Heart right ventricle (tissue), 16 donors: ENCODE results near the gene RHOV. TPM values are rescaled to one million over a fixed set of nuclear protein-coding genes. Genes with fewer than 3 reads are reported as not detected.

ENCODE experiments used
- ATAC-seq, 8 donors: fragments of 200-7000 bp; cut with Tn5 transposase; one replicate each; pipeline ENCODE4 v1.9.1; 2020; ENCODE audit warnings: mild to moderate bottlenecking in 8 of 8, moderate library complexity in 8 of 8, moderate number of reproducible peaks in 1 of 8
- DNase-seq, 2 donors: peaks; one replicate each; pipeline ENCODE4 v3.0.0-alpha.2; 2020
- H3K27ac ChIP-seq, 10 donors: fragments of 200-600 bp; sonication (generic) in 2 of 10; one replicate each; pipeline versions ENCODE4 v1.5.0 to v1.8.0; 2020 to 2022; ENCODE audit warnings: mild to moderate bottlenecking in 3 of 10
- H3K27me3 ChIP-seq, 7 donors: fragments of 200-600 bp; one replicate each; pipeline ENCODE4 v1.8.0; 2021 to 2022; ENCODE audit warnings: mild to moderate bottlenecking in 2 of 7
- H3K36me3 ChIP-seq, 9 donors: fragments of 200-600 bp; sonication (generic) in 1 of 9; one replicate each; pipeline versions ENCODE4 v1.5.0 to v1.8.0; 2020 to 2022; ENCODE audit warnings: mild to moderate bottlenecking in 2 of 9
- H3K4me1 ChIP-seq, 9 donors: fragments of 200-600 bp; sonication (generic) in 1 of 9; one replicate each; pipeline versions ENCODE4 v1.5.0 to v1.8.0; 2020 to 2022; ENCODE audit warnings: mild to moderate bottlenecking in 4 of 9
- H3K4me3 ChIP-seq, 10 donors: fragments of 200-600 bp; sonication (generic) in 2 of 10; one replicate each; pipeline versions ENCODE4 v1.5.0 to v1.8.0; 2020 to 2022; ENCODE audit warnings: mild to moderate bottlenecking in 7 of 10, moderate library complexity in 2 of 10
- H3K9me3 ChIP-seq, 11 donors: fragments of 200-600 bp in 10 of 11; sonication (generic) in 2 of 11; one replicate each; pipeline versions ENCODE4 v1.5.0 to v1.8.0; 2013 to 2022; ENCODE audit warnings: mild to moderate bottlenecking in 2 of 11, control low read depth in 1 of 11, moderate library complexity in 1 of 11
- WGBS, 2 donors: extraction: QIAGEN DNeasy Blood & Tissue Kit; methylation state at CpG; one replicate each; pipeline ENCODE4 v1.1.7; 2013; ENCODE audit warnings: inconsistent platforms in 1 of 2; 5-methylcytosine and 5-hydroxymethylcytosine counted together
- intact Hi-C, 10 donors: fragments of 100-400 bp; cut with DNase I; formaldehyde crosslinking; loops; one replicate each; pipeline versions ENCODE4 v1.11.1 to v1.14.2; 2022
- polyA plus RNA-seq, 2 donors: library from polyadenylated mRNA; stranded (reverse); fragments of 200-250 nt; gene quantifications; one replicate each; pipeline ENCODE4 v1.2.3, GENCODE V29; 2013
- total RNA-seq, 10 donors: library from RNA; stranded (reverse); fragmentation: NEBNext Ultra II Directional in 3 of 10; extraction: Animal tissue kit (Norgen Biotek cat#: 25700) in 3 of 10; gene quantifications; one replicate each; pipeline versions ENCODE4 v1.2.1 to v1.2.4, GENCODE V29; 2021 to 2023
- TF ChIP-seq, protein P1 (sequence below), 9 donors: fragments of 200-600 bp; sonication (generic) in 2 of 9; IDR thresholded peaks; one replicate each; pipeline versions ENCODE4 v1.5.0 to v1.8.0; 2021 to 2022; ENCODE audit warnings: antibody characterized with exemption in 9 of 9, mild to moderate bottlenecking in 5 of 9, moderate library complexity in 1 of 9
- donor health status: Arrhythmogenic right ventricular cardiomyopathy.
- donor health status: ischemic (EF 13 %, LVEDD 7.1; RV severe dilation, severe dysfunction).
- donor health status: healthy with polysubstance abuse.
- donor health status: DM: no; HTN: yes; CAD: no.
- donor health status: DM: no; HTN: no; CAD: no.
- donor health status: ischemic (EF 25% LVEDD 6.9; RV normal size, moderate dysfunction).
- donor health status: ischemic (EF 25% LVEDD 5.7; RV mildly dilated, moderate dysfunction).
- donor health status: healthy.
- donor health status: DM: yes; HTN: yes; CAD: no.
- donor health status: Ischemic cardiomyopathy.
- donor health status: ischemic (EF 35%, LVEDD 5.7; RV mildly dilated, moderate dysfunction).
- donor health status: nonischemic (EF 11% LVEDD 7.7; RV severe dilation, severe dysfunction).
- donor health status: DM: yes; HTN: yes; CAD: no.
- donor health status: PGD.
- donor health status: ischemic (EF 29% LVEDD 5.4; RV normal size, mild dysfunction).
- donor health status: nonischemic (EF 23%, LVEDD 6.1; RV moderate dilation, normal function).

RHOV gene
- total and polyA plus RNA-seq, 12 donors, result 0.03 TPM; not detected in 11

DNA sequence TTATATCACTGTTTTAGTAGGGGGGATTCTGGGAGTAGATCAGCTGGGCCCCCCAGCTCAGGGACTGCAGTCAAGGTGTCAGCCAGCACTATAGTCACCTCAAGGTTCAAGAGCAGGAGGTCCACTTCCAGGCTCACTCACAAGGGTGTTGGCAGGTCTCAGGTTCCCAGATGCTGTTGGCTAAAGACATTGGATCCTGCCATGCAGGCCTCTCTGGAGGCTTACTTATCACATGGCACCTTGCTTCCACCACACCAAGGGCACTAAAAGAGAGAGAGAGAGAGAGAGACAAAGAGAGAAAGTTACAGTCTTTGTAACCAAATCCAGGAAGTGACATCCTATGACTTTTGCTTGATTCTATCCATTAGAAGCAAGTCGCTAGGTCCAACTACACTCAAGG lies 38.0 kb downstream of the RHOV start:
- intact Hi-C loops, result no loop called here
- H3K9me3 ChIP-seq, result no peaks in the 10 kb centered on the region
- H3K4me3 ChIP-seq, result no peak overlapping the region
- ATAC-seq (no peak), DNase-seq (no peak)
- H3K4me1 ChIP-seq, result no peaks in the 10 kb centered on the region
- TF ChIP-seq, protein P1, sequence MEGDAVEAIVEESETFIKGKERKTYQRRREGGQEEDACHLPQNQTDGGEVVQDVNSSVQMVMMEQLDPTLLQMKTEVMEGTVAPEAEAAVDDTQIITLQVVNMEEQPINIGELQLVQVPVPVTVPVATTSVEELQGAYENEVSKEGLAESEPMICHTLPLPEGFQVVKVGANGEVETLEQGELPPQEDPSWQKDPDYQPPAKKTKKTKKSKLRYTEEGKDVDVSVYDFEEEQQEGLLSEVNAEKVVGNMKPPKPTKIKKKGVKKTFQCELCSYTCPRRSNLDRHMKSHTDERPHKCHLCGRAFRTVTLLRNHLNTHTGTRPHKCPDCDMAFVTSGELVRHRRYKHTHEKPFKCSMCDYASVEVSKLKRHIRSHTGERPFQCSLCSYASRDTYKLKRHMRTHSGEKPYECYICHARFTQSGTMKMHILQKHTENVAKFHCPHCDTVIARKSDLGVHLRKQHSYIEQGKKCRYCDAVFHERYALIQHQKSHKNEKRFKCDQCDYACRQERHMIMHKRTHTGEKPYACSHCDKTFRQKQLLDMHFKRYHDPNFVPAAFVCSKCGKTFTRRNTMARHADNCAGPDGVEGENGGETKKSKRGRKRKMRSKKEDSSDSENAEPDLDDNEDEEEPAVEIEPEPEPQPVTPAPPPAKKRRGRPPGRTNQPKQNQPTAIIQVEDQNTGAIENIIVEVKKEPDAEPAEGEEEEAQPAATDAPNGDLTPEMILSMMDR (IDR thresholded peaks at IDR 0.05), result no peak
- no peak overlapping the region for H3K27ac ChIP-seq
- no peaks in the 10 kb centered on the region for H3K36me3 ChIP-seq
- no peaks in the 10 kb centered on the region for H3K27me3 ChIP-seq
- WGBS, 2 donors, result 93 to 100% methylated on average over 1 of the region's 1 CpG

- DNase-seq (no peak), ATAC-seq (no peak)
- Histone ChIP-seq H3K4me1 (no peaks in the 10 kb centered on the region), H3K27ac (no peak overlapping the region), H3K27me3 (peaks cover 0 to 6% (median 0%) of the 10 kb centered on the region in 7 donors), H3K4me3 (no peak overlapping the region), H3K36me3 (no peaks in the 10 kb centered on the region), H3K9me3 (no peaks in the 10 kb centered on the region)
- intact Hi-C loops, result no loop called here
- TF ChIP-seq, protein P1 (IDR thresholded peaks at IDR 0.05), result no peak
These were observed 41.1 kb downstream of the RHOV start for GRCh38 chr15:40832903-40833302.

GRCh38 chr15:40831861-40832260 lies 42.2 kb downstream of the RHOV start:
- Histone ChIP-seq H3K27ac (no peak overlapping the region), H3K9me3 (no peaks in the 10 kb centered on the region), H3K4me3 (no peak overlapping the region), H3K27me3 (peaks cover 0 to 6% (median 0%) of the 10 kb centered on the region in 7 donors), H3K36me3 (no peaks in the 10 kb centered on the region), H3K4me1 (no peaks in the 10 kb centered on the region)
- TF ChIP-seq, protein P1 (IDR thresholded peaks at IDR 0.05), result no peak
- intact Hi-C loops, result no loop called here
- DNase-seq (no peak), ATAC-seq (no peak)
- 80 to 81% methylated on average over 1 of the region's 1 CpG for WGBS, 2 donors

- H3K4me1 ChIP-seq, result no peaks in the 10 kb centered on the region
- H3K27ac ChIP-seq, result no peak overlapping the region
- ATAC-seq, result no peak
- 57 to 72% methylated on average over 2 of the region's 2 CpGs for WGBS, 2 donors
- no peak overlapping the region for H3K4me3 ChIP-seq
- no peaks in the 10 kb centered on the region for H3K9me3 ChIP-seq
- H3K36me3 ChIP-seq, result no peaks in the 10 kb centered on the region
- TF ChIP-seq, protein P1 (IDR thresholded peaks at IDR 0.05), result no peak
- H3K27me3 ChIP-seq, result peaks cover 0 to 10% (median 0%) of the 10 kb centered on the region in 7 donors
- intact Hi-C loops, result no loop called here
- DNase-seq, result no peak
These were observed 43.1 kb downstream of the RHOV start for GRCh38 chr15:40830884-40831283.
